A549 (cell line): ENCODE data around the gene ATXN2.

Source experiments
- ZFP36 ChIP-seq: fragments of 450-650 bp; IDR thresholded peaks from 2 replicates; pipeline ENCODE4 v1.6.1; 2014; ENCODE audit warnings: borderline replicate concordance; ENCODE audit not compliant: partially characterized antibody
- TF ChIP-seq, protein P1 (sequence below): fragments of >200 bp; sonication (Bioruptor Twin); formaldehyde crosslinking; IDR thresholded peaks from 3 replicates; pipeline ENCODE4 v1.5.1; 2016

DNA sequence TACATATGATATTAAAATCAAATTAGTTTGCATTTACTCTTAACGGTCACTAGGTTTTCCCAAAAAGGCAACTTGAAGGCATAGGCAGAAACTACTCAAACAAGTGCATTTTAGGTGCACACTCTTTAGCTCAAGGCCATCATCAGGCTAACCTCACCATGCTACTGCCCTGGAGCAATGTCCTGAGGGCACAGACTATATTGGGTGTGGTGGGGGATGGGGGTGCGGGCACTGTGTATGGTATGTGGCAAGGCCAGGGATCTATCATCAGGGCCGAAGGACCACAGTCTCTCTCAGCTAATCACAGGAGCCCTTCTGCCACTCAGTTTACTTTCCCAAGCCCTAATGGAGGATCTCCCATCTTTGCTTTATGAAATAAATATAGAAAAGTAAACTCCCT, 141.5 kb downstream of the ATXN2 start:
- TF ChIP-seq ZFP36 = no peak
- TF ChIP-seq, protein P1, sequence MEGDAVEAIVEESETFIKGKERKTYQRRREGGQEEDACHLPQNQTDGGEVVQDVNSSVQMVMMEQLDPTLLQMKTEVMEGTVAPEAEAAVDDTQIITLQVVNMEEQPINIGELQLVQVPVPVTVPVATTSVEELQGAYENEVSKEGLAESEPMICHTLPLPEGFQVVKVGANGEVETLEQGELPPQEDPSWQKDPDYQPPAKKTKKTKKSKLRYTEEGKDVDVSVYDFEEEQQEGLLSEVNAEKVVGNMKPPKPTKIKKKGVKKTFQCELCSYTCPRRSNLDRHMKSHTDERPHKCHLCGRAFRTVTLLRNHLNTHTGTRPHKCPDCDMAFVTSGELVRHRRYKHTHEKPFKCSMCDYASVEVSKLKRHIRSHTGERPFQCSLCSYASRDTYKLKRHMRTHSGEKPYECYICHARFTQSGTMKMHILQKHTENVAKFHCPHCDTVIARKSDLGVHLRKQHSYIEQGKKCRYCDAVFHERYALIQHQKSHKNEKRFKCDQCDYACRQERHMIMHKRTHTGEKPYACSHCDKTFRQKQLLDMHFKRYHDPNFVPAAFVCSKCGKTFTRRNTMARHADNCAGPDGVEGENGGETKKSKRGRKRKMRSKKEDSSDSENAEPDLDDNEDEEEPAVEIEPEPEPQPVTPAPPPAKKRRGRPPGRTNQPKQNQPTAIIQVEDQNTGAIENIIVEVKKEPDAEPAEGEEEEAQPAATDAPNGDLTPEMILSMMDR = no peak
